ENCODE data around the gene EFCAB7.

EFCAB7 gene

GRCh38 chr1:63516629-63517028 is 6.7 kb upstream of the EFCAB7 start:
- H3K4me1 Mint-ChIP-seq: no peaks in the 10 kb centered on the region
- H3K27me3 Mint-ChIP-seq (ENCODE audit: low read depth): no peaks in the 10 kb centered on the region
- peaks cover 17% of the 10 kb centered on the region for H3K36me3 Mint-ChIP-seq (ENCODE audit: low read depth)
- H3K4me3 Mint-ChIP-seq: no peak overlapping the region
- no peak overlapping the region for H3K27ac Mint-ChIP-seq
- peaks cover 5% of the 10 kb centered on the region for H3K9me3 Mint-ChIP-seq
- TF ChIP-seq CTCF (IDR thresholded peaks at IDR 0.05; ENCODE audit: unreplicated experiment in 3 of 3): no peak

DNA sequence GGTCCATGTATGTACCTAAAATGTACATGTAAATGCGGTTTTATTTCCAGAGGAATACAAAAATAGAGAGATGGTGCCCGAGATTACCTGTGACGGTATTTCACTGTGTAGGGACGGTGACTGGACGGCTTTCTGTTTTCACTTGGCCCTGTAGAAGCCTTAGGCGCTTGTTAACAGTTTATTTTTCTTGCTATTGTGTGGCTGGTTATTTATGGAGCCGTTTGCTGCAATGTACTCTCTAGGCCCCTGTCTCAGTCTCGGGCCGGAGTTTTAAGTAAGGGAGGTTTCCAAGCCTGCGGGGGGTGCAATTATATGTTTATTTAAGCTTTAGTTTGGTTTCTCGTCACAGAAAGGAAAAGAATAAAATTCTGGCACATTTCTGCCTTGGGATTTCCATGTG is 413 bp downstream of the EFCAB7 start:
- H3K36me3 Mint-ChIP-seq (ENCODE audit: low read depth): peaks cover 11% of the 10 kb centered on the region
- no peaks in the 10 kb centered on the region for H3K9me3 Mint-ChIP-seq
- H3K27me3 Mint-ChIP-seq (ENCODE audit: low read depth): no peaks in the 10 kb centered on the region

DNA sequence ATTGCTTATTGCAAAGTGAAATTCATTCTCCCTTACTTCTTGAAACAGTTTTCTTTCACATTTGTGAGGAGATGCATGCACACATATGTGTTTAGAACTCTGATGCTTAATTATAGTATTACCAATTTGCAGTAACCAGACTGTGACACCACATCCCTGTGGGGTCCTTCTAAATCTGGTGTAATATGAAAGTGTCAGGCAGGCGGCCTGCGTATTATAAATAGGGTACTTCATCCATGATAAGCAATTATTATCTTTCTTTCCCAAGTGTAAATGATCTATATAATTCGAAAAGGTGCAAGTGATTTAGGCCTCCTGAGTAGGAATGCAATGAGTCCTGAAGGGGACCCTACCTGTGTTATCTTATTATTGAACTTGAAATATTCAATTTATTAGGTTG is 876 bp downstream of the EFCAB7 start:
- H3K4me3 Mint-ChIP-seq: peak overlapping the region; percentile 89 to 96 (median 95)
- H3K27ac Mint-ChIP-seq: peak overlapping the region; percentile 97 to 99 (median 99)
- H3K9me3 Mint-ChIP-seq: no peaks in the 10 kb centered on the region

More for the DNA sequence above, 413 bp downstream of the EFCAB7 start:
- H3K4me1 Mint-ChIP-seq: peaks cover 19% of the 10 kb centered on the region
- H3K27ac Mint-ChIP-seq: peak overlapping the region; percentile 97 to 99 (median 99)
- no peak for TF ChIP-seq CTCF (IDR thresholded peaks at IDR 0.05; ENCODE audit: unreplicated experiment in 3 of 3)
- H3K4me3 Mint-ChIP-seq: peak overlapping the region; percentile 89 to 96 (median 95)

GRCh38 chr1:63532727-63533126 is 9.4 kb downstream of the EFCAB7 start:
- no peaks in the 10 kb centered on the region for H3K4me1 Mint-ChIP-seq
- no peak for TF ChIP-seq CTCF (IDR thresholded peaks at IDR 0.05; ENCODE audit: unreplicated experiment in 3 of 3)
- H3K9me3 Mint-ChIP-seq: no peaks in the 10 kb centered on the region
- no peaks in the 10 kb centered on the region for H3K27me3 Mint-ChIP-seq (ENCODE audit: low read depth)
- H3K4me3 Mint-ChIP-seq: no peak overlapping the region
- peaks cover 17% of the 10 kb centered on the region for H3K36me3 Mint-ChIP-seq (ENCODE audit: low read depth)
- H3K27ac Mint-ChIP-seq: no peak overlapping the region

More for the DNA sequence above, 876 bp downstream of the EFCAB7 start:
- no peaks in the 10 kb centered on the region for H3K27me3 Mint-ChIP-seq (ENCODE audit: low read depth)
- H3K36me3 Mint-ChIP-seq (ENCODE audit: low read depth): peaks cover 11% of the 10 kb centered on the region
- no peak for TF ChIP-seq CTCF (IDR thresholded peaks at IDR 0.05; ENCODE audit: unreplicated experiment in 3 of 3)
- H3K4me1 Mint-ChIP-seq: peaks cover 19% of the 10 kb centered on the region

DNA sequence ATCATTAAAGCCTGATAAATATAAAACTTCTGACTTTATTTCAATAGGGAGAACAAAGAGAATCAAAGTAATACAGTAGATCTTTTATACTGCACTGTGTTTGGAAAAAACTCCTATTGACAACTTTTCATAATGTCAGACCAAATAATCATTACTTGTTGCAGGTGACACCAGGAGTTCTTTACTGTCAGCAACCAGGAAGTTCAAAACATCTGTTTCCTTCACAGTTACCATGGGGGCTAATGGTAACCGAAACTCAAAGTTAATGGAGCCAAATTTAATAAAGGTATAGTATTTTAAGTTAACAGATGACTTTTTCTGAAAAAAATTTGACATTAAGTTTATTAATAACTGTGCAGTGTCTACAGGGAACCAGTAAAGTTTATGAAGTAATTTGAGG is 10.6 kb downstream of the EFCAB7 start:
- H3K27ac Mint-ChIP-seq: no peak overlapping the region
- H3K27me3 Mint-ChIP-seq (ENCODE audit: low read depth): no peaks in the 10 kb centered on the region
- H3K4me3 Mint-ChIP-seq: no peak overlapping the region
- H3K9me3 Mint-ChIP-seq: no peaks in the 10 kb centered on the region
- TF ChIP-seq CTCF (IDR thresholded peaks at IDR 0.05; ENCODE audit: unreplicated experiment in 3 of 3): no peak
- H3K36me3 Mint-ChIP-seq (ENCODE audit: low read depth): peaks cover 12% of the 10 kb centered on the region
- no peaks in the 10 kb centered on the region for H3K4me1 Mint-ChIP-seq

GRCh38 chr1:63534406-63534805 is 11.1 kb downstream of the EFCAB7 start:
- Mint-ChIP-seq H3K36me3 (ENCODE audit: low read depth) (peaks cover 12% of the 10 kb centered on the region), H3K4me3 (no peak overlapping the region), H3K9me3 (no peaks in the 10 kb centered on the region), H3K27me3 (ENCODE audit: low read depth) (no peaks in the 10 kb centered on the region), H3K27ac (no peak overlapping the region), H3K4me1 (no peaks in the 10 kb centered on the region)
- no peak for TF ChIP-seq CTCF (IDR thresholded peaks at IDR 0.05; ENCODE audit: unreplicated experiment in 3 of 3)
